Measurements from ENCODE around the gene PMAIP1.

DNA sequence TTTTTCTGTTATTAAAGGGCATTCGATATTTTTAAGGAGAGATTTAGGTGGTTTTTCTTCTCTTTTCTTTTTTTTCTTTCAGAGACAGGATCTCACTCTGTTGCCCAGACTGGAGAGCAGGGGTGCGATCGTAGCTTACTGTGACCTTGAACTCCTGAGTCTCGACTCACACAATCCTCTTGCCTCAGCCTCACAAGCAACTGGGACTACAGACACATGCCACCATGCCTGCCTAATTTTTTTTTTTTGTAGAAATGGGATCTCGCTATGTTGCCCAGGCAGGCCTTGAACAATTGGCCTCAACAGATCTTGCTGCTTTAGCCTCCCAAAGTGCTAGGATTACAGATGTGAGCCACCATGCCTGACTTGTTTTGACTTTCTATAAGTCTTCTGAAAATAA, 26.3 kb downstream of the PMAIP1 start:
- TF ChIP-seq TAF1 (conservative IDR thresholded peaks at IDR 0.05): no peak
- TF ChIP-seq RXRA (IDR thresholded peaks at IDR 0.05): no peak
- TF ChIP-seq, protein P1, sequence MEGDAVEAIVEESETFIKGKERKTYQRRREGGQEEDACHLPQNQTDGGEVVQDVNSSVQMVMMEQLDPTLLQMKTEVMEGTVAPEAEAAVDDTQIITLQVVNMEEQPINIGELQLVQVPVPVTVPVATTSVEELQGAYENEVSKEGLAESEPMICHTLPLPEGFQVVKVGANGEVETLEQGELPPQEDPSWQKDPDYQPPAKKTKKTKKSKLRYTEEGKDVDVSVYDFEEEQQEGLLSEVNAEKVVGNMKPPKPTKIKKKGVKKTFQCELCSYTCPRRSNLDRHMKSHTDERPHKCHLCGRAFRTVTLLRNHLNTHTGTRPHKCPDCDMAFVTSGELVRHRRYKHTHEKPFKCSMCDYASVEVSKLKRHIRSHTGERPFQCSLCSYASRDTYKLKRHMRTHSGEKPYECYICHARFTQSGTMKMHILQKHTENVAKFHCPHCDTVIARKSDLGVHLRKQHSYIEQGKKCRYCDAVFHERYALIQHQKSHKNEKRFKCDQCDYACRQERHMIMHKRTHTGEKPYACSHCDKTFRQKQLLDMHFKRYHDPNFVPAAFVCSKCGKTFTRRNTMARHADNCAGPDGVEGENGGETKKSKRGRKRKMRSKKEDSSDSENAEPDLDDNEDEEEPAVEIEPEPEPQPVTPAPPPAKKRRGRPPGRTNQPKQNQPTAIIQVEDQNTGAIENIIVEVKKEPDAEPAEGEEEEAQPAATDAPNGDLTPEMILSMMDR (IDR thresholded peaks at IDR 0.05; ENCODE audit: low read depth, low read length, missing input control): no peak
- TF ChIP-seq EGR1 (IDR thresholded peaks at IDR 0.05; ENCODE audit: low read depth in 2 of 2): no peak
- TF ChIP-seq HNF4G (IDR thresholded peaks at IDR 0.05): no peak

All from liver (tissue), 3 donors.